ENCODE results near the gene MACC1.

- TF ChIP-seq, protein P1, sequence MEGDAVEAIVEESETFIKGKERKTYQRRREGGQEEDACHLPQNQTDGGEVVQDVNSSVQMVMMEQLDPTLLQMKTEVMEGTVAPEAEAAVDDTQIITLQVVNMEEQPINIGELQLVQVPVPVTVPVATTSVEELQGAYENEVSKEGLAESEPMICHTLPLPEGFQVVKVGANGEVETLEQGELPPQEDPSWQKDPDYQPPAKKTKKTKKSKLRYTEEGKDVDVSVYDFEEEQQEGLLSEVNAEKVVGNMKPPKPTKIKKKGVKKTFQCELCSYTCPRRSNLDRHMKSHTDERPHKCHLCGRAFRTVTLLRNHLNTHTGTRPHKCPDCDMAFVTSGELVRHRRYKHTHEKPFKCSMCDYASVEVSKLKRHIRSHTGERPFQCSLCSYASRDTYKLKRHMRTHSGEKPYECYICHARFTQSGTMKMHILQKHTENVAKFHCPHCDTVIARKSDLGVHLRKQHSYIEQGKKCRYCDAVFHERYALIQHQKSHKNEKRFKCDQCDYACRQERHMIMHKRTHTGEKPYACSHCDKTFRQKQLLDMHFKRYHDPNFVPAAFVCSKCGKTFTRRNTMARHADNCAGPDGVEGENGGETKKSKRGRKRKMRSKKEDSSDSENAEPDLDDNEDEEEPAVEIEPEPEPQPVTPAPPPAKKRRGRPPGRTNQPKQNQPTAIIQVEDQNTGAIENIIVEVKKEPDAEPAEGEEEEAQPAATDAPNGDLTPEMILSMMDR (conservative IDR thresholded peaks at IDR 0.05) = no peak
- TF ChIP-seq ZFX (IDR thresholded peaks at IDR 0.05) = no peak
These were observed 22.7 kb downstream of the MACC1 start for GRCh38 chr7:20194343-20194995.

Measured in C4-2B (cell line).